ENCODE results near the gene DGCR8.

The DGCR8 gene

GRCh38 chr22:20061481-20061861 lies 18.6 kb upstream of the DGCR8 start:
- H3K4me3 ChIP-seq (ENCODE audit: low read depth, low read length) = no peak overlapping the region
- CTCF ChIA-PET = no interaction called here
- DNase-seq (ENCODE audit: low read depth, low spot score) = no peak
- no peak for TF ChIP-seq CTCF (IDR thresholded peaks at IDR 0.05; ENCODE audit: insufficient read depth, low read length, missing control alignments)
- POLR2A ChIA-PET = no interaction called here

- CTCF ChIA-PET = no interaction called here
- no peak overlapping the region for H3K4me3 ChIP-seq (ENCODE audit: low read depth, low read length)
These were observed 17.8 kb upstream of the DGCR8 start for GRCh38 chr22:20062043-20062765.

GRCh38 chr22:20062766-20063083 lies 17.3 kb upstream of the DGCR8 start:
- no peak overlapping the region for H3K4me3 ChIP-seq (ENCODE audit: low read depth, low read length)
- DNase-seq (ENCODE audit: low read depth, low spot score) = no peak
- TF ChIP-seq CTCF (IDR thresholded peaks at IDR 0.05; ENCODE audit: insufficient read depth, low read length, missing control alignments) = no peak
- POLR2A ChIA-PET = no interaction called here
- CTCF ChIA-PET = no interaction called here

More at GRCh38 chr22:20062043-20062765, 17.8 kb upstream of the DGCR8 start:
- no peak for DNase-seq (ENCODE audit: low read depth, low spot score)
- no peak for TF ChIP-seq CTCF (IDR thresholded peaks at IDR 0.05; ENCODE audit: insufficient read depth, low read length, missing control alignments)
- POLR2A ChIA-PET = no interaction called here

GRCh38 chr22:20063271-20064139 lies 16.5 kb upstream of the DGCR8 start:
- CTCF ChIA-PET = no interaction called here
- DNase-seq (ENCODE audit: low read depth, low spot score) = no peak
- TF ChIP-seq CTCF (IDR thresholded peaks at IDR 0.05; ENCODE audit: insufficient read depth, low read length, missing control alignments) = no peak
- POLR2A ChIA-PET = no interaction called here
- no peak overlapping the region for H3K4me3 ChIP-seq (ENCODE audit: low read depth, low read length)

GRCh38 chr22:20064140-20064480 lies 15.9 kb upstream of the DGCR8 start:
- ChIA-PET POLR2A (no interaction called here), CTCF (no interaction called here)
- no peak overlapping the region for H3K4me3 ChIP-seq (ENCODE audit: low read depth, low read length)
- no peak for DNase-seq (ENCODE audit: low read depth, low spot score)
- TF ChIP-seq CTCF (IDR thresholded peaks at IDR 0.05; ENCODE audit: insufficient read depth, low read length, missing control alignments) = no peak

- DNase-seq (ENCODE audit: low read depth, low spot score) = no peak
- POLR2A ChIA-PET = no interaction called here
- CTCF ChIA-PET = no interaction called here
- no peak for TF ChIP-seq CTCF (IDR thresholded peaks at IDR 0.05; ENCODE audit: insufficient read depth, low read length, missing control alignments)
- H3K4me3 ChIP-seq (ENCODE audit: low read depth, low read length) = no peak overlapping the region
These were observed 15.3 kb upstream of the DGCR8 start for GRCh38 chr22:20064545-20065262.
